ENCODE measurements around the gene CLOCK.

Gene CLOCK

DNA sequence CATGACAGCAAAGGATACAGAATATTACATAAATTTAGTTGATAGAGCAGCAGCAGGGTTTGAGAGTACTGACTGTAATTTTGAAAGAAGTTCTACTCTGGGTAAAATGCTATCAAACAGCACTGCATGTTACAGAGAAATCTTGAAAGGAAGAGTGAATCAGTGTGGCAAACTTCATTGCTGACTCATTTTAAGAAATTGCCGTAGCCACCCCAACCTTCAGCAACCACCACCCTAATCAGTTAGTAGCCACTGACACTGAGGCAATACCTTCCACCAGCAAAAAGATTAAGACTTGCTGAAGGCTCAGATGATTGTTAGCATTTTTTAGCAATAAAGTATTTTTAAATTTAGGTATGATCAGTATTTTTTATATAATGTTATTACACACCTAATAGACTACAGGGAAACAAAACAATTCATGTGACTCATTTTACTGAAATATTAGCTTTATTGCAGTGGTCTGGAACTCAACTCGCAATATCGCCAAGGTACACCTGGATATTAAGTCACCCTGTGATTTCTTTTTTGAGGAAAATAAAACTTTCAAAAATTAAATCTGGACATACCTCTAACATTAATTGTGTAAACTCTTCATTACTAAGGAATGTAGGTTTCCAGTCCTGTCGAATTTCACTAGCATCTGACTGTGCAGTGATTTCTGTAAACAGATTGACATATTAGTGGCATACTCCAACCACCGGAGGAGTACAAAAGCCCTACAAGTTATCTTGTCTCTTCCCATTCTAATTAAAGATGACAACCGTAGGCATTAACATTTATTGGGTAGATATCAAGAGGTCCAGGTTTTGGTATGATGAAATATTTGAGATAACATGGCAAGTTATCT lies 71.1 kb downstream of the CLOCK start:
- no peak for DNase-seq

DNA sequence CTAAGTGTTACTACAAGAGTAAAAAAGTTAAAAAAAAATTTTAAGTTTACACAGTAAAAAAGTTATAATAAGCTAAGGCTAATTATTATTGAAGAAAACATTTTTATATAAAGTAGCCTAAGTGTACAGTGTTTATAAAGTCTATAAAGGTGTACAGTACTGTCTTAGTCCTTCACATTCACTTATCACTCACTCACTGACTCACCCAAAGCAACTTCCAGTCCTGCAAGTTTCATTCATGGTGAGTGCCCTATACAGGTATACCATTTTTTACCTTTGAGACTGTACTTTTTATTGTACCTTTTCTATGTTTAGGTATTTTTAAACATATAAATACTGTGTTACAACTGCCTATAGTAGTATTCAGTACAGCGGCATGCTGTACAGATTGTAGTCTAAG lies 76.7 kb downstream of the CLOCK start:
- DNase-seq: no peak

DNA sequence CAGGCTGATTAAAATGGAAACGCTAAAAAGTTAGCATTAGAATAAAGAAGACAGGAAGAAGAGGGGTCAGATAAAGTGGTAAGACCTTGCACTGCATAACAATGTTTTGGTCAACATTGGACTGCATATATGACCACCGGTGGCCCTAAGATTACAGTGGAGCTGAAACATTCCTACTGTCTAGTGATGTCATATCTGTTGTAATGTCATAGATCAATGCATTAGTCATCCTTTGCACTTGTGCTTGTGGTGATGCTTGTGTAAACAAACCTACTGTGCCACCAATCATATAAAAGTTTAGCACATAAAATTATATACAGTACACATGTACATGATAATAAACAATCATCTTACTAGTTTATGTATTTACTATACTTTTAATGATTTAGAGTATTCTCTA lies 78.0 kb downstream of the CLOCK start:
- DNase-seq: no peak

DNA sequence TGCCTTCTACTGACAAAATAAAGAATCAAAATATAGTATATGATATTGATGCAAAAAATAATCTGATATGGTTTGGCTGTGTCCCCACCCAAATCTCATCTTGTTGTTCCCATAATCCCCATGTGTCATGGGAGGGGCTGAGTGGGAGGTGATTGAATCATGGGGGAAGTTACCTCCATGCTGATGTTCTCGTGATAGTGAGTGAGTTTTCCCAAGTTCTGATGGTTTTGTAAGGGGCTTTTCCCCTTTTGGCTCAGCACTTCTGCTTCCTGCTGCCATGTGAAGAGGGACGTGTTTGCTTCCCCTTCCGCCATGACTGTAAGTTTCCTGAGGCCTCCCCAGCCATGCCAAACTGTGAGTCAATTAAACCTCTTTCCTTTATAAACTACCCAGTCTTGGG lies 80.7 kb downstream of the CLOCK start:
- DNase-seq: no peak

DNA sequence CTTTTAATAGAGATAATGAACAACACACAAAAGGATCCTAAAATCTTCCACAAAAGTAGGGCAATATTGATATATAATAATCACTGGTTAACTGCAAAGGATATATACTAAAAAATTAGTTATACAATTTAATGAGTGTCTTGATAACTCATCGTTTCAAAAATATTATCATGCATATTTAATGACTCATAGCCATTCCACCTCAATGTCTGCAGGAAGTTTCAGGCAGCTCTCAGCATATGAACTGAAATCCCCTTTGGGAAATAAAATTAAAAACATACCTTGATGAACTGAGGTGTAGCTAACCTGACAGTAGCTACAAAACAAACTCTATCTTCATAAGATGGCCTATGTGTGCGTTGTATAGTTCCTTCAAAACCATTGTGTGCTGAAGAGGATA lies 88.1 kb downstream of the CLOCK start:
- no peak for DNase-seq

DNA sequence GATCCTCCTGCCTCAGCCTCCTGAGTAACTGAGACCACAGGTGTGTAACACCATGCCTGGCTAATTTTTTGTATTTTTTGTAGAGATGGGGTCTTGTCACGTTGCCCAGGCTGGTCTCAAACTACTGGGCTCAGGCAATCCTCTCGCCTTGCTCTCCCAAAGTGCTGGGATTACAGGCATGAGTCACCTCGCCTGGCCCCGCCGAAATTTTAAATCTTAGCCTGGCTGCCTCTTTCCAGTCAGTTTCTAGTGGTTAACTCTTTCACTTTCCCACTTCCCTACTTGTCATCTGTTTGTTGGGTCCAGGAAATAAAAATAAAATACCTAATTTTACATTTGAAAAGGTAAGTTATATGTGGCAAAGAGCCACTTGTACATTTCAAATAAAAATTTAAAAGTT lies 88.5 kb downstream of the CLOCK start:
- DNase-seq: no peak

DNA sequence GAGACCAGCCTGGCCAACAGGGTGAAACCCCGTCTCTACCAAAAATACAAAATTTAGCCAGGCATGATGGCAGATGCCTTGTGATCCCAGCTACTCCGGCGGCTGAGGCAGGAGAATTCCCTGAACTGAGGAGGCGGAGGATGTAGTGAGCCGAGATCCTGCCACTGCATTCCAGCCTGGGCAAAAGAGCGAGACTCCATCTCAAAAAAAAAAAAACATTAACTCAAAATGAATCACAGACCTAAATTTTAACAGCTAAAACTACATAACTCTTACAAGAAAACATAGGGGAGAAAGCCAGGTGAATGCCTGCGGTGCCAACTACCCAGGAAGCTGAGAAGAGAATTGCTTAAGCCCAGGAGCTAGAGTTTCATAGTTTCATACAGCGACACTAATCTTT lies 96.1 kb downstream of the CLOCK start:
- DNase-seq: no peak

DNA sequence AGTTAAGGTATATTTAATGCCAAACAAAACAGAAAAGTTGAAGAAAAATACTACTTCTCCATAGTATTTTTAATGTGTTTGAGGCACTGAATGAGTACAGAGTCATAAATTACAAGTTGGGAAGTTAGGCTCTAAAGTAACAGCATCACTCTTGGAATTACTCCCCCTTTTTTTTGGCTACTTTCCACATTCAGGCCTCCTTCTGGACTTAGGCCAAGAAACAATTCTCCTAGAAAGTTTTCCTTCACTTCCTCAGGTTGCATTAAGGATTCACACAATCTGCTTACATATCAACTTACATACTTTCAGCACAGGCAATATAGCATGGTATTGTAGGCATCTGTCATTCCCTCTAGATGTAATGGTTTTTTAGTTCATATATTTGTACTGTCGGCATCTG lies 98.9 kb downstream of the CLOCK start:
- no peak for DNase-seq

DNA sequence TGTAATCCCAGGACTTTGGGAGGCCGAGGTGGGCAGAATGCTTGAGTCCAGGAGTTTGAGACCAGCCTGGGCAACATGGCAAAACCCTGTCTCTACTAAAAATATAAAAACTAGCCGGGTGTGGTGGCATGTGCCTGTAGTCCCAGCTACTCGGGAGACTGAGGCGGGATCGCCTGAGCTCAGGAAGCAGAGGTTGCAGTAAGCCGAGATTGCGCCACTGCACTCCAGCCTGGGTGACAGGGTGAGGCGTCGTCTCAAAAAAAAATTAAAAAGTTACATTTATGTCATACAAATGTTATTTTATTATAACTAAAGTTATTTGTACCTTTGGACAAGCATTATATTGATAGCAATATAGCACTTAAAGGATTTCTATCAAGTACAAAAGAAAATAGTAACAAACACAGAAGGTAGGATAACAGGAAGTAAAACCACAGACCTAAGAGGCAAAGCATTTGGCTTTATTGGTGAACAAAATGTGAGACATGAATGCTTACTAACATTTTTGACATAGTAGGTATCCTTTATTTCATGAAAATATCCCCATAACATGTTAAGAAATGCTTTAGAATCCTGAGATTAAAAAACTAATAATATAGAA lies 99.5 kb downstream of the CLOCK start:
- DNase-seq: no peak

DNA sequence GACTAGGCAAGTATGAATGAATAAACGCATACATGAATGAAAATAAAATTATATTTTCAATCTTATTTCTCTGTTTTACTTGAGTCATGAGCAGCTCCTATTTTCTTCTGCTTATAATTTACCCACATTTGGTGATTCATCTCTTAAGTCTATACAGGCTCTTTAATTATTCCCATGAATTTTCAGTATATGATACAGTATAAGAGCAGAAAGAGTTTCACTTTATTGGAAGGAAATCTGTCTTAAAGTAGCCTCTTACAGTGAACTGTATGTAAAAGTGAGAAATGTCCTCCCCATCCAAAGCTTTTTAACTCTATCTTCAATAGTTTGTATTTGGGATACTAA lies 100.2 kb downstream of the CLOCK start:
- no peak for DNase-seq

DNA sequence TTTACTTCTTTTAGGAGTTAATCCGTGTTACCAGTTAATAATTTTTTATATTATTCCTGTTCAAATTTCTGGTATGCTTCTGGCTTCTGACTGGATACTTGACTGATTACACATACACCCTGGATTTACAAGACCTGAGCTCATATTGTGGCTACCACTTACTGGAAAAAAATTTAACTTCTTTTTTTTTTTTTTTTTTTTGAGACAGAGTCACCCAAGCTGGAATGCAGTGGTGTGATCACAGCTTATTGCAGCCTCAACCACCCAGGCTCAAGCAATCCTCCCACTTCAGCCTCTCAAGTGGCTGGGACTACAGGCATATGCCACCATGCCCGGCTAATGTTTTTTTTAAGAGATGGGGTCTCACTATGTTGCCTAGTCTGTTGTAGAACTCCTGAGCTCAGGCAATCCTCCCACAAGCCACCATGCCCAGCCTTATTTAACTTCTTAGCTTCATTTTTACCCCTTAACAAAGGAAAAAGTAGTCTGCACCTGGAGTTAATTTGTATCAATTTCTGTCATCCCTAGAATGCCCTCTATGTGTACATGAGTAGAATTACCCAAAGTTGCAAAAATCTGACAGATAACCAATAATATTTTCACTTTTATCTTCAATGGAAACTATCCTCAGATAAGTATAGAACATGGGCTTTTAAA lies 100.7 kb downstream of the CLOCK start:
- no peak for DNase-seq

DNA sequence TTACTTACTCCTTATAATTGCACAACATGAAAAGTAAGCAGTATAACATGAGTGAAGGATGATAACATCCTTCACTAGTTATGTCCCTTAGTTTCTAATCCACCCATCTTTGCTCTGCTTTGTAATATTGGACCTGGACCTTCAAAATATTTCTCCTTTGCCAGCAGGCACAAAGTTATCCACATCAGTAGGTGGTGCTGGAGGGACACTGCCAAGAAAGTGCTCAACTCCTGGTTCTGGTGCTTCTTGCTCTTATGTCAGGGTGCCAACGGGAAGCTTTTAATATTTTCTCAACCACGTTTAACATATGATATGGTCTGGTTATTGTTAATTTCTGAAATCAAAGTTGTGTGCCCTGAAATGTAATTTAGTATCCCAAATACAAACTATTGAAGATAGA lies 101.9 kb downstream of the CLOCK start:
- DNase-seq: no peak

DNA sequence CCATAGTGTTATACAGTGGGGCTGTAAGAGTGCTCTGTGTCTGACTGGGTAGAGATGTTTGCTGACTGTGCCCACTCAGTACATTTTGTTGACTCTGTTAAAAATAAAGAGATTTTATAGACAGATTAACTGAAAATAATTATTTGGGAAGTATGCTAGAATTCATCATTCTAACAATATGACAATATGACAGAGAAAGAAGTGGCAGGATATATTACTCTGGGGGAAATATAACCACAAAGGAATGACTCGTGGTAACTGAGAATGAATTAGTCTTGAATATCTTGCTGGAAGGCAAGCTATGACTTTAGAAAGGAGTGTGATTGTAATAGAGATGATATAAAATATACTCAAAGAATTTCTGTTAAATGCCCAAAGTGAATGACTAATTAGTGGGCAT lies 104.2 kb downstream of the CLOCK start:
- DNase-seq: no peak

DNA sequence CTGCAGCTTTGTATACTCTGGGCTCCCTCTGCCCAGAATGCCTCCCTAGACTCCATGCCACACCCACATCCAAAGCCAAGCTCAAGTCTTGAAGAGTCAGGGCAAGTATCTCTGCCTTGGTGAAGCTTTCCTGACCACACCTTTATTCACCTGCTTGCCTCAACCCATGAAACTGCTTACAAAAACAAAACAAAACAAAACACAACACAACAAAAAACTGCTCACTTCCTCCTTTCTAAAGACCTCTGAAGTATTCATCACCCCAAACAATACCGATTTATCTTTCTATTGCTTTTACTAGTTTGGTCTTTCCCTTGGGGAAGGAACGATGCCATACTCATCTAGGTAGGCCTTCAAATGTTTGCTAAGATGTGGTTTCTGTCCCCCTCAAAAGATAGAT lies 105.9 kb downstream of the CLOCK start:
- DNase-seq: no peak

DNA sequence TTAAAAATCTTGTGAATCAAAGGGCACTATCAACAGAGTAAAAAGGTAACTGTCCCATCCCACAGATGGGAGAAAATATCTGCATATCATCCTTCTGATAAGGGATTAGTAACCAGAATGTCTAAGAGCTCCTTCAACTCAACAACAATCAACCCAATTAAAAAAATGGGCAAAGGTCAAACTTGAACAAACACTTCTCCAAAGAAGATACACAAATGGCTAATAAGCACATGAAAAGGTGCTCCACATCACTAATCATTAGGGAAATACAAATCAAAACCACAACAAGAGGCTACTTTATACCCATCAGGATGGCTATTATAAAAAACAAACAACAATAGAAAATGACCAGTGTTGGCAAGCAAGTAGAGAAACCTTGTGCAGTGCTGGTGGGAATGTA lies 107.7 kb downstream of the CLOCK start:
- no peak for DNase-seq

DNA sequence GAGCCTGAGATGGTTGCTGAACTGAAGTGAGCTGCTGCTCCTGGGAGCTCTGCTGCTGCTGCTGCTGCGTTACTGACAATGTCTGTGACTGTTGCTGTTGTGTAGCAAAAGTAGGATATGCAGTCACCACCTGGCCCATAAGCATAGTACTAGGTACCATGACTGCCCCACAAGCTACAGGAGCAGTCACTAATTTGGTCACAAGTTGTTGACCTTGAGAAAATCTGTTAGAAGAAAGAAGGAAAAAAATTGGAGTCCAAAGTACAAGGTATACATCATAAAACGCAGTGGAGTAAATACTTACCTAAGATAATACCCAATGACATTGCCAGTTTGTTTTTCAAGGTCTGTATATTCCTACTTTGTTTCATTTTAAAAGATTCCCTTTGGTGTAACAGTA lies 108.4 kb downstream of the CLOCK start:
- DNase-seq: no peak

DNA sequence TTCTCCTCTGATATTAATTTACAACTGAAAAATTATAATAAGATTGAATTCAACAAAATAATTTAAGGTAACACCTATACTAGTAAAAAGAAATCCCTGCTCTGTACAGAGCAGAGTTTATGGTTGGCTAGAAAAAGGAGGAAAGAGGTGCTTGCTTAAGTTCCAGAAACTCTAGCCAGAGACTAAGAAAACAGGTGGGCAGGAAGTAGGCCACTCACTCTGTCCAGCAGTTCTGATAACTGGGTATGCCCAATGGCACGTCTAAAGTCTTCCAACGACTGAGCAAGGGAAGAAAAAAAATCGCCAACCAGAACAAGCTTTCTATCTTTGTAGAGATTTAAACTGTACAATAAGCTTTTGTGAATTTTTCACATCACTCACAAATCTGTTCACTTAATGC lies 108.9 kb downstream of the CLOCK start:
- no peak for DNase-seq

DNA sequence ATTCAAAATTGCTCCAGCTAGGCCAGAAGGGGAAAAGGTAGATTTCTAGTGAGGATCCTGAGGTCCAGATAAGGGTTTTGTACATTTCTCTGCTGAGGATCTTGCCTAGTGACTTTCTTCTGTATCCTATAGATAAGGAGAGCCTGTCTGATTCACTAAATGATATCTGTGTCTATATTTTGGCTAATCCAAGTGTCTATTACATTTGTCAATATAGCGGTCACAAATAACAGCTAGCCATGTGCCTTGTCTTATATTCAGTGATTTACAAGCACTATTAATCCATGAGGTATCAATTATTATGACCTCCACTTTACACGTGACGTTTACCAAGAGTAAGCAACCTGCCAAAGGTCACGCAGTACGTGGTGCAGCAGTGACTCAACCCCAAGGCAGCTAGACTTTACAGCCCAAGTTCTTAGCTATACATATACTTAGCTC lies 109.3 kb downstream of the CLOCK start:
- no peak for DNase-seq

DNA sequence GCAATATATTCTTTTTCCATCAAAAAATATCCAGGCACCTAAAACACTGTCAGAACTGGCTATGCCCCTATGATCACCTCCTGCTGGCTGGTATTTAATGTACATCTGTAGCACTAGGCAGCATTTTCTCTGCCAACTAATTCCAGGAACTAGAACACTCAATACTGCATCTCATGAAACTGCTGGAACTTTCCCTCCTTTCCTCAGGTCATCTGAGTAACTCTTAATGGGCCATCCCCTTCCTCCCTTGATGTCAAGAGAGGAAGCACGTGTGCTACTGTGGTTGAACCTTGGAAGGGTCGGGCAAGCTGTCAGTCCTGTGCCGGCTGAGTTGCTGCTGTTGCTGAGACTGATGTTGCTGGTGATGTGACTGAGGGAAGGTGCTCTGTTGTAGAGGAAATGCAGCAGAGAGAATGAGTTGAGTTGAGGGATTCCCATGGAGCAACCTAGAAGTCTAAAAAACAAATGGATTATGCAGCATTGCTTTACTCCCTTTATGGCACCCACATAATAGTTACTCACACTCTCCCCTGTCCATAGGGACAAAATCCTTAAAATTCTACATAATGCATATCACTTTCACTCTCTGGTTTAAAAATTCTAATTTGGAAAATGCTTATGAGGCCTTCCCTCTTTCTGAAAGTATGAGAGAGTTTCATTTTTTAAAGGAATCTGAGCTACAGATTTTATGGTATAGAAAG lies 111.4 kb downstream of the CLOCK start:
- no peak for DNase-seq

DNA sequence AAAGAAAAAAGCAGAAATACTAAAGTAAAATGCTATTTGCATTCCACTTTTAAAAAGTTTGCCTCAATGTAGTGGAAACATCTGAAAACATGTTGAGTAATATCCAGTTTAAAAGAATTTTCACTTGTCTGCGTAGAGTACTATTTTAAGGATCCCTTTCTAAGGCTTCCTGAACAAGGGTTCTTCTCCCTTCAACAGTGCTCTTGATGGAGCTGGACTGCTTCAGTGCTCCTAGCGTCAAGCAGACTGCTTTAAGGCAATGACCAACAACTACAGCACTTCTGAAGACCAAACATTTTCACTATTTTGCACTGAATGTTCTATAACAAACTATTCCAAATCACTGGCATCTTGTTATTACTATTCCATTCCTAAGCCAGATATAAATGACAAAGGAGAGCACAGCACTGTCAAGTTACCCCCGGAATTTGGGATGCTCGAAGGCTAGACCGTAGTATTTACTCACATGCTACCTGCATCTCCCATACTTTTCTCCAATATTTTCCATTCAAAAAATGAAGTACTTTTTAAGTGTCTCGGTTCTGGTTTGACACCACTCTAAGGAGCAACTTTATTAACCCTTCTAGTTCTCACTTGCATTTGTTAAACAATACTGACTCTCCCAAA lies 114.9 kb downstream of the CLOCK start:
- DNase-seq: no peak

DNA sequence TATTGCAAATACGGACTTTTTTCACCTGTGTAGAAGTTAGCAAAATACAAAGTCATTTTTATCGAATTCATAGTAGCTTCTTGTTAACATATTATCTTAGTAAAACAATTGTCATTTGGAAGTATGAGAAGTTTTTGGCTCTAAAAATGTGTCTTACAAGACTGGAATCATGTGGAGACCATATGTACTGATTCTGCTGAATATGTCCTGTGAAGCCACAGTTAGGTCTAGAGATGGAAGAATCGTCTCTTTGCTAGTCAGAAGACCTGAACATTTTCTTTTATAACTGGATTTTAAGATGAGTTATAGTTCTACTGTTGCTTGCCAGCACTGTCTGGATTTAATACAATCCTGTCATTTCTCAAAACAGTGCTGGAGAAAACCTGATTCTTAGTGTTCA lies 121.9 kb downstream of the CLOCK start:
- DNase-seq: no peak

DNA sequence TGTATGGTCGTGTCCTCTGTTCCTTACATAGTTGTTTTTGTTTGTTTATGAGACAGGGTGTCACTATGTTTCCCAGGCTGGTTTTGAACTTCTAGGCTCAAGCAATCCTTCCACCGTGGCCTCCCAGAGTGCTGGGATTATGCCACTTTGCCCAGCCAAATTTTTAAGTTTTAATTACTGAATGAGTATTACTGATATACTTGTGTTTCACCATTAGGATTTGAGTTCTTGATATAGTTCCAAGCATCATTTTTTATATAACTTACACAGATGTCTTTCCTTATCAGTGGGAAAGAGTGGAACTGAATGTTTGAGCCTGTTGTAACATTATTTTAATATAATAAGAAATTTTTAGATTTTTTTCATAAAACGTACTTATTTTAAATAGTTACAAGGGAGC lies 130.5 kb downstream of the CLOCK start:
- DNase-seq: no peak

DNA sequence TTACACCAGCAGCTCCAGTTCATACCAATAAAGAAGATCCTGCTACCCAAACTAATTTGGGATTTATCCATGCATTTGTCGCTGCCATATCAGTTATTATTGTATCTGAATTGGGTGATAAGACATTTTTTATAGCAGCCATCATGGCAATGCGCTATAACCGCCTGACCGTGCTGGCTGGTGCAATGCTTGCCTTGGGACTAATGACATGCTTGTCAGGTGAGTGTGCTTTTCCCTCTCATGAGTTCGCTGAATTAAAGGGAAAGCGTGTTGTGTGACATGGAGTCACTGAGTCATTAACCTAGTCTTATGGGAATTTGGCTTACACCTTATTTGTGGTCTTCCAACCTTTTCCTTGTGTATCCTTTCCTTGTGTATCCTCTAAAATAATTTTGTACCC lies 135.1 kb downstream of the CLOCK start:
- no peak for DNase-seq
